ENCODE measurements around the gene PRDX5.

Gene PRDX5

DNA sequence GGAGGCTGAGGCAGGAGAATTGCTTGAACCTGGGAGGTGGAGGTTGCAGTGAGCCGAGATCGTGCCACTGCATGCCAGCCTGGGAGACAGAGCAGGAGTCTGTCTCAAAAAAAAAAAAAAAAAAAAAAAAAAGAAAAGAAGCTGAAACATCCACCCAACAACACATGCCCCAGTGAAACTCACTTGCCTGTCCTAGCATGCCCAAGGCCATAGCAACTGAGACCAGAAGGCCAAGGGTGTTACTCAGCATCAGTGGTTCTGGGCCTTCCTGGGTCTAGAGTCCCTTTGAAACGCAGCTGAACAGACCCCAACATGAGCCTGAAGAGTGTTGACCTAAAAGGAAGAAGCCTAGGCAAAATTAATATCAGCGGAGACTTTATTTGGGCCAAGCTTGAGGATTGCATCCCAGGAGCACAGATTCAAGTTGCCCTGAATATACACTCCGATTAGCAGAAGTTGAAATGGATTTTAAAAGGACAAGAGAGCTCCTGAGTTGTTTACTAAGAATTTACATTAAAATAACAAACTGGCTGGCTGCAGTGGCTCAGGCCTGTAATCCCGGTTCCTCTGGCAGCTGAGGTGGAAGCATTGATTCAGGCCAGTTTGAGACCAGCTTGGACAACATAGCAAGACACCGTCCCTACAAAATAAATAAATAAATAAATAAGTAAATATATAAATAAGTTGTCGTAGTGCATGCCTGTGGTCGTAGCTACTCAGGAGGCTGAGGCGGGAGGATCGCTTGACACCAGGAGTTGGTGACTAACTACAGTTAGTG lies 7.0 kb downstream of the PRDX5 start:
- DNase-seq, result no peak

DNA sequence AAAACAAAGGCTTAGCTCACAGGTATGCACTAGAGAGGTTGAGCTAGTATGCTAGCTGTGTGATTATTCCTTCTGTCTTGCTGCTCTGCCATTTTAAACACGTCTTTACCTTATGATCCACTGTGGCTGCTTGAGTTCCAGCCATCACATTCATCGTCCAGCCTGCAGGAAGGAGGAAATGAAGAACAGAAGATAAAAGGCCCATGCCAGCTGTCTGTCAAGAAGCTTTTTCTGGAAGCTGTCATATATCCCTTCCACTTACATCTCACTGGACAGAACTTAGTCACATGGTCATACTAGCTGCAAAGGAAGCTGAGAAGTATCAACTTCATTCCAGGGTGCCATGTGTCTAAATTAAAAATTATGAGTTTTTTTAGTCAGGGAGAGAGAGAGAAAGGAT lies 9.5 kb downstream of the PRDX5 start:
- DNase-seq, result no peak

GRCh38 chr11:64327993-64328392 lies 10.1 kb downstream of the PRDX5 start:
- no peak for DNase-seq

- no peak for DNase-seq
These were observed 13.0 kb downstream of the PRDX5 start for GRCh38 chr11:64330888-64331287.

DNA sequence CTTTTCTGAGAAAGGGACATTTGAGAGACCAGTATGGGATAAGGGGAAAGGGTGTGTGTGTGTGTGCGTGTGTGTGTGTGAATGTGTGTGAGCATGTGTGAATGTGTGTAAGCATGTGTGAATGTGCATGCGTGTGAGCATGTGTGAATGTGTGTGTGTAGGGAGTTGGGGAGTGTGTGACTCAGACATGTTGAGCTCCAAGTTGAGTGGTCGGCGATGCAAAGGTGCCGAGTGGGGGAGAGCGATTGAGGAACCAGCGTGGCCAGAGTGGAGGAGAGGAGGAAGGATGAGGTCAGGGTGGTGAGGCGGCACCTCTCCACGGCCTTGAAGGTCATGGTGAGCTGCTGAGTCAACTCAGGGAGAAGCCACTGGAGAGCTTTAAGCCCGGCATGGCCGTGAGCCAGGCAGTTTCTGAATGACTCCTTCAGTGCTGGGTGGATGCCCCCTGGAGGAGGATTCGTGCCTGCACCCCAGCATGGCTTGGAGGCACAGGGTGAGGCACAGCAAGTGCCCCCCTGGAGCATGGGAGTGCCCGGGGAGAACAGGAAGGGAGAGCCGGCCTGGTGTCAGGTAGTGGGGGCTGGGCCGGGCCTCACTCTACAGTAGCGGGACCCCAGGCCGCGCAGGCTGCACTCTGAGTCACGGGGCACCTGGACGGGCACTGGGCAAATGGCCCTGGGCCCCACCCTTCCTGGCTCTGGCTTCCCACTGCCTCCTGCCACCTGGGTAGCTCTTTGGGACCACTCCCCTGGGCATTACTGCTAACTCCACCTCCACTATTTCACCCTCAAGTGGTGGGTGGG lies 13.8 kb downstream of the PRDX5 start:
- peak; percentile 92 to 97 (median 93) for DNase-seq

- DNase-seq, result no peak
These were observed 15.6 kb downstream of the PRDX5 start for GRCh38 chr11:64333556-64333955.

DNA sequence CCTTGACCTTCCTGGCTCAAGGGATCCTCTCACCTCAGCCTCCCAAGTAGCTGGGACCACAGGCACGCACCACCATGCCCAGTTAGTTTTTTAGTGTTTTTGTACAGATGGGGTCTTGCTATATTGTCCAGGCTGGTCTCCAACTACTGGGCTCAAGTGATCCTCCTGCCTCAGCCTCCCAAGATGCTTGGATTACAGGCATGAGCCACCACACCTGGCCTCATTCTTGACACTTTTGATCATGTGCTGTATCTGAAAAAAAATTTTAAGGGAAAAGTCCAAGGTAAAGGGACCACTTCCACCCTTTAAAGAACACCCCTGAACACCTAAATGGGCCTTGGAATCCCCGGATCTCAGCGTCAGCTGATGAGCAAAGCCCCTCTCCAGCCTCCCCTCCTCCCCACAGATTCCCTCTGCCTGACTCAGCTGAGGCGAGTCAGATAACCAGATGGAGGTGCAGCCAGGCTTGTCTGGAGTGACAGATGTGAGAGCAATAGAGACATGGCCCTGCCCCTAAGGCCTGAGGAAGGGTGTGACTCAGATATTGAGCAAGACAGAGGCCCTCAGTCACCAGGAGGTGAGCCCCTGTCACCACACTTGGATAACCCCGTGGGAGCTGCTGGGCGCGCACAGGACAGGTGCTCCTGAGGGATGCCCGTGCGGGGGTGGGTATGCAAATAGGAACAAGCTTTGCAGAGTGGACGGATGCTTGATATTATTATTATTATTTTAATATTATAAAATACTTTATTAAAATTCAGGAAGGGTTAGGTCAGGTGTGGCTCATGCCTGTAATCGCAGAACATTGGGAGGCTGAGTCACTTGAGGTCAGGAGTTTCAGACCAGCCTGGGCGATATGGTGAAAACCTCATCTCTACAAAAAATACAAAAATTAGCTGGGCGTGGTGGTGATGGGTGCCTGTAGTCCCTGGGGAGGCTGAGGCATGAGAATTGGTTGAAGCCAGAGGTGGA lies 17.1 kb downstream of the PRDX5 start:
- DNase-seq, result peak; percentile 68 to 88 (median 80)

- DNase-seq, result no peak
These were observed 19.8 kb downstream of the PRDX5 start for GRCh38 chr11:64337538-64338249.

DNA sequence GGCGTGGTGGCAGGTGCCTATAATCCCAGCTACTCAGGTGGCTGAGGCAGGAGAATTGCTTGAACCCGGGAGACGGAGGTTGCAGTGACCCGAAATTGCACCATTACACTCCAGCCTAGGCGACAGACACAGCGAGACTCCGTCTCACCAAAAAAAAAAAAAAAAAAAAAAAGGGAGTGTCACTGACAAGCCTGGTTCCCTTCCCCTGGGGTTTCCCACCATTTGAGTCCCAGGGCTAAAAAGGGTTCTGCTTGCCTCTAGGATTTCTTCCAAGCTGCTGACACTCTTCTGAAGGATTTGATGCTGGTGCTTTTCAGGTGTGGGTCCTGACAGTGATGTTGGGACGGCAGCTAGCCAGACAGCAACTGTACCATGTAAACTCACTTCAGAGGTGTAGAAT lies 20.8 kb downstream of the PRDX5 start:
- DNase-seq, result no peak

DNA sequence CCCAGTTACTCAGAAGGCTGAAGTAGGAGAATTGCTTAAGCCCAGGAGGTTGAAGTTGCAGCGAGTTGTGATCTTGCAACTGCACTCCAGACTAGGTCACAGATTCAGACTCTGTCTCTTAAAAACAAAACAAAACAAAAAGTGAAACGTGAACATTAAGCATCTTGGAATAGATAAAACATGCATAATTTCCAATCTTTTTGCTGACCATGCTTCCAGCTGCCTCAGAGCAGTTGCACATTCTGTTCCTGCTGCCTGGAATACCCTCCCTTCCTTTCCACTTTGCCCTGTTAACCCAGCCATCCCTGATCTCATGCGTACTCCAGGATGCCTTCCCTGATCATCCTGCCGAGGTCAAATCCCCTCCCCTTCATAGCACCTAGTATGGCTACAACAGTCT lies 21.4 kb downstream of the PRDX5 start:
- no peak for DNase-seq

DNA sequence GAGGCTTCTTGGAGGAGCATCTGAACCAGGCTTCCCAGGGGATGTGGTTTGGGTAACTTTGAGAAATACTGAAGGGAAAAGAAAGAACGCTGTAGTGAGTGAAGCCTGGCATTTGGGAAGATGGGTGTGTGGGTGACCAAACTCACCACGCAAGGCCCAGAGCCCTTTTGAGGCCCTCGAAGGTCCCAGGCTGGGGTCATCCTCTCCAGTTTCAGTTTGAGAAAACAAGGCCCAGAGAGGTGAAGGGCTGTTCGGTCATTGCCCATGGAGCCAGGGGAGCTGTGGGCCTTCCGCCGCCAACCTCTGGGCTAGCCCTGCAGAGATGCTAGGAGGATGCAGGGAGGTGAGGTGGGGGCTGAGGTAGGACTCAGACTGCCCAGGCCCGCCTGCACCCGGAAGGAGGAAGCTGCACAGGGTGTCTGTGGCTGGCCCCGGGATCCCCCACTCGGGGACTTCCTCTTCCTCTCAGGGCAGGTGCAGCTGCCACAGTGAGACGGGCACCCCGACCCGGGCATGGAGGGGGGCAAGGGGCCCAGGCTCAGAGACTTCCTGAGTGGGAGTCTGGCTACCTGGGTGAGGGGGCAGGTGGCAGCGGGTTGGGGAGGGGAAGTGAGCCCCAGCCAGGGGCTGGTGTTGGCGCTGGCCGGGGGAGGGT lies 22.0 kb downstream of the PRDX5 start, which contains the start of gene CCDC88B:
CCDC88B (plus strand) TSS at position 451 of the 655 bp plus-strand sequence; CDS start at position 514, 63 bp downstream.
- peak; percentile 67 to 87 (median 78) for DNase-seq

- DNase-seq, result peak in 3 of 4 experiments; percentile 38 to 76 (median 65)
These were observed 22.9 kb downstream of the PRDX5 start for GRCh38 chr11:64340671-64341335.

DNA sequence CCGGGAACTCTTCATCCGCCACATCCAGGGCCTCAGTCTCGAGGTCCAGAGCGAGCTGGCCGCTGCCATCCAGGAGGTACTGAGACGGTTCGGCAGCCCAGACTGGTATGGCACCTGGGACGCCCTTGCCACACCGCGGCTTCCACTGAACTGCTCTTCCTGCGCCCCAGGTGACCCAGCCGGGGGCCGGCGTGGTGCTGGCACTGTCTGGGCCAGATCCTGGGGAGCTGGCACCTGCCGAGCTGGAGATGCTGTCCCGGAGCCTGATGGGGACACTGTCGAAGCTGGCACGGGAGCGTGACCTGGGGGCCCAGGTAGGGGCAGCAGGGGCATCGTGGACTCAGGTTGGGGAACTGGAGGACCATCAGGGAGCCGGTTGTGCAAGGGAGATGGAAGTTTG lies 23.5 kb downstream of the PRDX5 start:
- no peak for DNase-seq

DNA sequence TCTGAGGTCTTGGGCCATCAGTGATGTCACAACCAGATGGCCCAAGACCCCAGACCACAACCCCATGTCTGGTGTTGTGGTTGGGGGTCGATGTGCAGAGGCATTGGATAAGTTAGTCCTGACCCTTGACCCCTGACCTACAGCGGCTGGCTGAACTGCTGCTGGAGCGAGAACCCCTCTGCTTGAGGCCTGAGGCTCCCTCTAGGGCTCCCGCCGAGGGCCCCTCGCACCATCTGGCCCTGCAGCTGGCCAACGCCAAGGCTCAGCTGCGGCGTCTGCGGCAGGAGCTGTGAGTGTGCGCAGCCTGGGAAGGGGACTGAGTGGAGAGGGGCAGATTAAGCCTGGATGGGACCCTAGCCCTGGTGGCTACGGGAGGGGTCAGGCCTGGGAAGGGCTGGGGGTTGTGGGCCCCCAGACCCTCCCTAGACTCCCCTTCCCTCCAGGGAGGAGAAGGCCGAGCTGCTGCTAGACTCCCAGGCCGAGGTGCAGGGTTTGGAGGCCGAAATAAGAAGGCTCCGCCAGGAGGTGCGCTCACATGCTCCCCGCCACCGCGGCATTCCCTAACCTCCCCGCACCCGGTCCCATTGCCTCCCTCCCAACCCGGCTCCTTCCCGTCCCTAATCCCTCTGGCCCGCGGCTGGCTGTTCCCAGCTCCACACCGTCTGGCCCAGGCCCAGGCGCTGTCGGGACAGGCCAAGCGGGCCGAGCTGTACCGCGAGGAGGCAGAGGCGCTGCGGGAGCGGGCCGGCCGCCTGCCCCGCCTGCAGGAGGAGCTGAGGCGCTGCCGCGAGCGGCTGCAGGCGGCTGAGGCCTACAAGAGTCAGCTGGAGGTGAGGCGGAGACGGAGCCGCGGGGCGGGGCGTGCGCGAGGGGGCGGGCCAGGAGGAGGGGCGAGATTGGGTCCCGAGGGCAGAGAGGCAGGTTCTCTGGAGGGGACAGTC lies 24.2 kb downstream of the PRDX5 start:
- DNase-seq, result peak; percentile 92 to 96 (median 94)

GRCh38 chr11:64342869-64343745 lies 25.2 kb downstream of the PRDX5 start:
- DNase-seq, result no peak

DNA sequence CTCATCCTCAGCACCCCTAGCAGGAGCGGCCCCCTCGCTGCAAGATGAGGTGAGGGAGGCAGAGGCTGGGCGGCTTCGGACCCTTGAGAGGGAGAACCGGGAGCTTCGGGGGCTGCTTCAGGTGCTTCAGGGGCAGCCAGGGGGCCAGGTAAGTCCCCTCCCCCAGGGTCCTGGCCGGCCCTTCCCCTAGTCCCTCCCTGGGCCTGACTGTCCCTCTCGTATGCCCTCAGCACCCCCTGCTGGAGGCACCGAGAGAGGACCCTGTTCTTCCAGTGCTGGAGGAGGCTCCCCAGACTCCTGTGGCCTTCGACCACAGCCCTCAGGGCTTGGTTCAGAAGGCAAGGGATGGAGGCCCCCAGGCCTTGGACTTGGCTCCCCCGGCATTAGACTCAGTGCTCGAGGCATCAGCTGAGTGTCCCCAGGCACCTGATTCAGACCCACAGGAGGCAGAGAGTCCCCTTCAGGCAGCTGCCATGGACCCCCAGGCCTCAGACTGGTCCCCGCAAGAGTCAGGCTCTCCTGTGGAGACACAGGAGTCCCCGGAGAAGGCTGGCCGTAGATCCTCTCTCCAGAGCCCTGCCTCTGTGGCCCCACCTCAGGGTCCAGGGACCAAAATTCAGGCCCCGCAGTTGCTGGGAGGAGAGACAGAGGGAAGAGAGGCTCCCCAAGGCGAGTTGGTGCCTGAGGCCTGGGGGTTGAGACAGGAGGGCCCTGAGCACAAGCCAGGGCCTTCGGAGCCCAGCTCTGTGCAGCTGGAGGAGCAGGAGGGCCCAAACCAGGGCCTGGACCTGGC lies 26.0 kb downstream of the PRDX5 start:
- DNase-seq, result peak in 3 of 4 experiments; percentile 30 to 49 (median 40)

DNA sequence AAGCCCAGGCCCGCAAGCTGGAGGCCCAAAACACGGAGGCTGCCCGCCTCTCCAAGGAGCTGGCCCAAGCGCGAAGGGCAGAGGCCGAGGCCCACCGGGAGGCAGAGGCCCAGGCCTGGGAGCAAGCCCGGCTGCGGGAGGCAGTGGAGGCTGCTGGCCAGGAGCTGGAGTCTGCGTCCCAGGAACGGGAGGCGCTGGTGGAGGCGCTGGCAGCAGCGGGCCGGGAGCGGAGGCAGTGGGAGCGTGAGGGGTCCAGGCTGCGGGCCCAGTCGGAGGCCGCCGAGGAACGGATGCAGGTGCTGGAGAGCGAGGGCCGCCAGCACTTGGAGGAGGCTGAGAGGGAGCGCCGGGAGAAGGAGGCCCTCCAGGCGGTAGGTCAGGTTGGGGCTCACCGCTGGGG lies 26.9 kb downstream of the PRDX5 start:
- no peak for DNase-seq
